DMS153 treated with DMSO at 0.1 percent for 48 hours (cell line): ENCODE results near the gene PRKD3.
"Not testable (repeated sequence)": the region's sequence is repeated elsewhere in the genome, so short reads cannot be mapped to it uniquely, and the experiment has no call there.

ENCODE experiments used
- DNase-seq: peaks from one replicate; lab custom pipeline; 2025; ENCODE audit not compliant: unreplicated experiment; lab: John Stamatoyannopoulos, UW

Gene PRKD3

GRCh38 chr2:37317746-37318145 lies 6.9 kb downstream of the PRKD3 start:
- no peak for DNase-seq

GRCh38 chr2:37316181-37316580 lies 8.5 kb downstream of the PRKD3 start:
- DNase-seq = no peak

- DNase-seq = no peak
These were observed 9.3 kb downstream of the PRKD3 start for GRCh38 chr2:37315364-37315763.

GRCh38 chr2:37307500-37307899 lies 17.1 kb downstream of the PRKD3 start:
- DNase-seq = no peak

- peak; percentile 27 for DNase-seq
These were observed 18.6 kb downstream of the PRKD3 start for GRCh38 chr2:37306024-37306423.

GRCh38 chr2:37302701-37303252 lies 21.9 kb downstream of the PRKD3 start:
- DNase-seq = no peak

- DNase-seq = no peak
These were observed 23.2 kb downstream of the PRKD3 start for GRCh38 chr2:37301408-37301807.

- DNase-seq = no peak
These were observed 24.1 kb downstream of the PRKD3 start for GRCh38 chr2:37300578-37300977.

GRCh38 chr2:37300146-37300545 lies 24.5 kb downstream of the PRKD3 start:
- DNase-seq = no peak

- DNase-seq = no peak
These were observed 27.0 kb downstream of the PRKD3 start for GRCh38 chr2:37297632-37298031.

- no peak for DNase-seq
These were observed 29.1 kb downstream of the PRKD3 start for GRCh38 chr2:37295469-37296073.

GRCh38 chr2:37294858-37295257 lies 29.8 kb downstream of the PRKD3 start:
- not testable (repeated sequence) for DNase-seq

GRCh38 chr2:37291680-37292079 lies 33.0 kb downstream of the PRKD3 start:
- no peak for DNase-seq

- no peak for DNase-seq
These were observed 36.7 kb downstream of the PRKD3 start for GRCh38 chr2:37287966-37288365.

GRCh38 chr2:37284381-37284780 lies 40.3 kb downstream of the PRKD3 start:
- no peak for DNase-seq

- no peak for DNase-seq
These were observed 41.4 kb downstream of the PRKD3 start for GRCh38 chr2:37283207-37283606.

GRCh38 chr2:37282746-37283145 lies 41.9 kb downstream of the PRKD3 start:
- DNase-seq = no peak

- DNase-seq = no peak
These were observed 42.7 kb downstream of the PRKD3 start for GRCh38 chr2:37281916-37282315.

GRCh38 chr2:37276291-37276690 lies 48.3 kb downstream of the PRKD3 start:
- no peak for DNase-seq
